HG02973 (cell line): ENCODE results near the gene KPNA3.
"Not testable (repeated sequence)": the region's sequence is repeated elsewhere in the genome, so short reads cannot be mapped to it uniquely, and the experiment has no call there.

Source experiments
- ATAC-seq: cut with Tn5 transposase; IDR thresholded peaks from one replicate; pipeline ENCODE4 v1.9.1; 2021; ENCODE audit warnings: moderate library complexity; ENCODE audit not compliant: unreplicated experiment

The KPNA3 gene

DNA sequence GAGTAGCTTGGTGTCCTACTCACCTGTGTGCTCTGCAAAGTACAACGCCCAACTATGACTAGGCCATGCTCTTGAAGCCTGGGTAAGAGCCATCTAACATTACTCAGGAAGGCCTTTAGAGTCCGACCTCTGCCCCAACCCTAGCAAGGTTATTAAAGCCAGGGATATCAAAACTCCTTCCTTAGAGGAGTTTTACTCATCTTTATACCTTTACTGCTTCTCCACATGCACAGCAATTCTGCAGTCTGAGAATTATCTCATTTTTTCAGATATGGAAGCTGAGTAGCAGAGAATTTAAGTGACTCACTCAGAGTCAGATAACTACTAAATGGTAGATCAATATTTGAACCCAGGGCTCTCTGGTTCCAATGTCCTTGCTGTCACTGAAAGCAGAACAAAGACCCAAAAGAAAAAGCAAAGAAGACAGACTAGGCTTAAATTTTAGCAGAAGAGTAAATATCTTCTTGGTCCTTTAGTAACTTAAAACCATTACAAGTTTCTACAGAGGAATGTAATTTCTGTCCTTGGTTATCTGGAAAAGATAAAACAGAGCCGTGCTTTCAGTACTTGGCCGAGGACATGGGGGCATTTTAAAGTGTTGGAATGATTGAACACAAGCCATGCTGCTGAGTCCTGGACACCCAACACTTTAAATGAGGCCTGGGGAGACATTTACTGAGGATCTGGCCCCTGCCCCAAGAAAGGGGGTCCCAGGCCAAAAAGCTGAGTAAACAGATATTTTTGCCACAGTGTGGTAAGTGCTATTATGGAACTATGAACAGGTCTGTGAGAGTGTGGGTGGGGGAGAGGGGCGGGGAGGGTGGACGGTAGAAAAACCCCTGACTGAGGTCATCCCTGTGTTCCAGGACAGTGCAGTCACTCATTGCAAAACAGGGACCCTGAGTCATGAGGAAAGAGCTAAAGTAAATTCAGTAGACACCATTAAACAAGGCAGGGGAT, 18.4 kb upstream of the KPNA3 start:
- no peak for ATAC-seq

DNA sequence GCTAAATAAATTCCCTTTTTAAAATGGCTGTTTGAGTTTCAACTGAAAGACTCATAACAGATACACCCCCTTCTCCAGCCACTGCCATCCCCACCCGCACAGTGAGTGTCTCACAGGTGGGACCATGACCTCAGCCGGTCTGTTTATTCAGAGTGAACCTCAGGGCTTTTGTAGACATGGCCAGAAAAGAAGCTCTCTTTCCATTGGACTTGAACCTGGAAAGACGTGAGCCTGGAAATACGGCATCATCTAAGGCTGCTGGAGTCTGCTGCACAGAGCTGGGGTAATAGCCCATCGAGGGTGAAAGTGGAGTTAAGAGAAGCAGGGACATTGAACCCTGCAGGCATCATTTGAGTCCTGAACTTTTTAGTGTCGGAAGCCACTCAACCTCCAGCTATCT, 15.2 kb upstream of the KPNA3 start:
- no peak for ATAC-seq

DNA sequence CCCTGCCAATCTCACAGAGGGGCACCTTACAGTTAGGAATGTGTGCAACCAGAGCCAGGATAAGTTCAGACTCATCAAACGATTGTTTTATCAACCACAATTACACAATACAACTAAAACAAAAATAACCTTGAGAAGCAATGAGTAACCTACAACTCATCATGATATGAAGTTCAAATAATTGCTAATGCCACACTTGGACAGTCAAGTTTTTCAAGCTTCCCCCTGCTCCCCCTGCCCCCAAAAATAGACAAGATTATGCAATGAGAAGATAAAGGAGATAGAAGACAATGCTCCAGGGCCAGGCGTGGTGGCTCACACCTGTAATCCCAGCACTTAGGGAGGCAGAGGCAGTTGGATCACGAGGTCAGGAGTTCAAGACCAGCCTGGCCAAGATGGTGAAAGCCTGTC, 13.6 kb upstream of the KPNA3 start:
- ATAC-seq: no peak

DNA sequence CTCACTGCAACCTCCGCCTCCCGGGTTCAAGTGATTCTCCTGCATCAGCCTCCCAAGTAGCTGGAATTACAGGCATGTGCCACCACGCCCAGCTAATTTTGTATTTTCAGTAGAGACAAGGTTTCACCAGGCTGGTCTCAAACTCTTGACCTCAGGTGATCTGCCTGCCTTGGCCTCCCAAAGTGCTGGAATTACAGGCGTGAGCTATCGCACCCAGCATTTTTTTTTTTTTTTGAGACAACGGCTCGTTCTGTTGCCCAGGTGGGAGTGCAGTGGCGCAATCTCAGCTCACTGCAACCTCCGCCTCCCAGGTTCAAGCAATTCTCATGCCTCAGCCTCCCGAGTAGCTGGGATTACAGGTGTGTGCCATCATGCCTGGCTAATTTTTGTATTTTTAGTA, 10.6 kb upstream of the KPNA3 start:
- not testable (repeated sequence) for ATAC-seq

DNA sequence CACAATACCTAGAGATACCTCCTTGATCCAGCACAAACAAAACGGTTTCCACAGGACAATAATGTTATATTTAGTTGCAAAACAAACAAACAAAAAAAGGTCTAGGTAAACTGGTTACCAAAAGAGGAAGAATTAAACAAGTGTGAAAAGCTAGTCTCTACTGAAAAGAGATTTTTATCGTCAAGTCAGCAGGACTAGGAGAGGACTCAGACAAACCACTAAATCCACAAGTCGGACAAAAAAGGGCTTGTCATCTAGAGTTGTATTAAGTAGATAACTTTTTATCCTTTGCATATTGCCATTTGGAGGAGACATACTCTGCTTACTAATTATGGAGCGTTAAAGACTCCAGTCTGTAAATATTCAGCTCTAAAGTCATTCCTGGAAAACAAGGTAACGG, 9.9 kb upstream of the KPNA3 start:
- ATAC-seq: no peak

DNA sequence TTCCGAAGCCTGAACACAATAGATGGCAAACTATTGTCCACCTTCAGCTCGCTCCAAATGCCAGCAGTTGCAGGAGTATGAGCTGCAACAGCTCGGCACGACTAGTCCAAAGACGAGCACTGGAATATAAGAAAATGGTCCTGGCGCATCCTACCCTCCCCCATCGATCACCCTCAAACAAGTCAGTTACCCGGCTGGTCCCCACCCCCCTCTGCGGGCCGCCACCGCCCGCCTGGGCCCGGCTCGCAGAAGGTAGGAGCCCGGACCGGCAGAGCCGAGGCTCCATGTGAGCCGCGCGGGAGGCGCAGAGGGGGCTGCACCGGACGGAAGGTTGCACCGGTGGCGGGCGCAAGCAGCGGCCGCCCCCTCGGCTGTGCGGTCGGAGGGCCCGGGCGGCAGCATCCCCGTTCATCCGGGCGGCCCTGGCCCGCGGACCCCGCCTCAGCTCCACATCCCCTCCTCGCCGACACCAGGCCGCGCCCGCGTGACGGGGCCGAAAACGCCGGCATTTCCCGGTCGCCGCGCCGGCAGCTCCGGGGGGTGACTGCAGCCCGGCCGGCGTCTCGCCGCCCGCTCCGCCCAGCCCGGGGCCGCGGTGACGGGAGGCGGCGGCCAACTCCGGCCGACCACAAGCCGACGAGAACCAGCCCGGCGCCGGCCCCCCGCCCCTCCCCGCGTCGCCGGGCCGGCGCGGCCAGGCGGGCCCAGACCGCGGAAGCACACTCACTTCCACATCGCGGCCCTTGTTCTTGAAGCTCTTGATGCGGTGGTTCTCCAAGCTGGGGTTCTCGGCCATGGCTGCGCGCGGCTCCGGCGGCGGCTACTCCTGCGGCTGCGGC, 552 bp downstream of the KPNA3 start:
- peak; percentile 28 for ATAC-seq

DNA sequence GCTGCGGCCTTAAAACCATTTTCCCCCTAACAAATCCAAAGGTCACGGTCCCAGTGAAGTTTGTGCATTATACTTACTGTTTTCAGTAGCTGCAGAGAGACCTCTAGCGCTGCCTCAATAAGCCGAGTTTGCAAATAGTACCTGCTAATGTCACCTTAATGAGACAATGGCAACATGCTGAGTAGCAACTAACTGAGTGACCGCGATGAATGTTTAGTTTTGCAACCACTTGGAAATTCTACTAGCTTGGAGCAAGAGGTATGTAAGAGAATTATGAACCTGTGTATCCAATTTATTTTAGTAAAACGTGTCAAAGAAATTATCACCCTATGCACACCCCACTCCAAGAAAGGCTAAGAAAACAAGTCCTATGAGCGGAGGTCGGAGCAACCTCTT, 1.2 kb downstream of the KPNA3 start:
- no peak for ATAC-seq

DNA sequence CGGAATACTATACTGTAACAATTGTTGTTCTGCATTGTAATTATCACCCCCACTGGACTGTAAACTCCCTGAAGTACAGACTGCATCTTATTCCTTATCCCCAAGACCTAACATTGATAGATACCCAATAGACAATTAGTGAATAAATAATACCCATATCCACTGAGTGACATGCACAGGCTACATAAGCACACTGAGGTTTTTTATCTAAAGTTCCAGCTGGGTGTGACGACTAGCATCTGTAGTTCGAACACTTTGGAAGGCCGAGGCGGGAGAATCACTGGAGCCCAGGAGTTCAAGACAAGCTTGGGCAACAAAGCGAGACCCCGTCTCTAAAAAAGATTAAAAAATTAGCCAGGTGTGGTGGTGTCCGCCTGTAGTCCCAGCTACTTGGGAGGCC, 2.5 kb downstream of the KPNA3 start:
- no peak for ATAC-seq

DNA sequence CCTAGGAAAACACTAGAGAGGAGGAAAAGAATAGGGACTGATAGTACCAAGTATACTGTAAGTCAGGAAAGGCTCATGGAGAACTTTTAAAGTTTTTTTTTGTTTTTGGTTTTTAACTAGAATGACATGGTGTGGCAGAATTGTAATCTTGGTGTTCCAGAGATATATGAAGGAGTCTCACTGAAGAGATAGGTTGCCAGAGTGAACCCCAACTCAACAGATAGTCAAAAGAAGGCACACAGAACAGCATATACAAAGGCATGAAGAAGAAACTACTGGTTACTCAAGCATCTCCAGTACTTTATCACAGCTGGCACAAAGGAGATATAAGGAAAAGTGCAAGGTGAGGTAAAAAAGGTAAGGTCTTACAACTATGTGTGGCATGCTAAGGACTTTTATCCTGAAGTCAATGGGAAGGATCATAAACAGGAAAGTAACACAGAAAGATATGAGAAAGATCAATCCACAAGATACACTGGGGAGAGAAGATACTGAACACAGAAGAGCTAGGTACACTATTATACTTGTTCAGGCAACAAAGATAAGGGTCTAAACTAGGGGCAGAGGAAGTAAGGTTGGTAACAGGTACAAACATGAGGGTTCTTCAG, 6.0 kb downstream of the KPNA3 start:
- no peak for ATAC-seq

DNA sequence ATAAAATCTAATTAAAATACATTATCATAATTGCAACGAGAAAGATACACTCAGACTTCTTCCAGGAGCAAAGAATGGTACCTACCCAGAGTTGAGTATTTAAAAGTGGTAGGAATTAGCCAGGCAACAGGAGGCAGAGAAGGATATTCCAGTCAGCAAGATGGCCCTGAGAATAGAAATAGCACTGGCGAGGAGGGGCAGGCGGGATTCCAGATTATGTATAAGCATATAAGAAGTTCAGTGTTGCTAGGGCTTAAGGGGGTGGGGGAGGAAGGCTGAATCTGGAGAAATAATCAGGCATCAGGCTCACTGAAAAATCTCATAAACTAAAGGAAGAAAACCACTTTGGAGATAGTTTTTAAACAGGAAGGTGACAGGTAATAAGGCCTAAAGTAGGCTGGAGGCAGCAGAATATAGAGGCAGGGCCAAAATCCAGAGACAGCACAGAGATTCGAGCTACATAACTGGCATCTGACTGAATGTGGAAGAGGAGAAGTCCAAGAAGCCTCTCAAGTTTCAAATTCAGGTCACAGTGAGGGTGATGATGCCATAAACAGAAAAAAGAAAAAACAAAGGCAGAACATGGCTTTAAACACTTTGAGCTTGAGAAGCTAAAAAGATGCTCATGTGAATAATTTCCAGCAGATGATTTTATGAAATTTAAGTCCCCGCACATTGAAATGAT, 7.5 kb downstream of the KPNA3 start:
- ATAC-seq: no peak

DNA sequence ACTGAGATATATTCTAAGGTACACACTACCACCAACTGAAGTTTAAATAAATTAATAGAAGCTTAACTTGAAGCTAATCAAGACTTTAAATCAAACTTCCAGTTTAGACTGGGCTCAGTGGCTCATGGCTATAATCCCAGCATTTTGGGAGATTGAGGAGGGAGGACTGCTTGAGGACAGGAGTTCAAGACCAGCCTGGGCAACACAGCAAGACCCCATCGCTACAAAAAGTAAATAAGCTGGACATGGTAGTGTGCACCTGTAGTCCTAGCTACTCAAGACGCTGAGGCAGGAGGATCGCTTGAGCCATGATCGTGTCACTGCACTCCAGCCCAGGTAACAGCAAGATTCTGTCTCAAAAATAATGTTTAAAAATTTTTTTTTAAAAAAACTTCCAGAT, 8.6 kb downstream of the KPNA3 start:
- ATAC-seq: no peak

DNA sequence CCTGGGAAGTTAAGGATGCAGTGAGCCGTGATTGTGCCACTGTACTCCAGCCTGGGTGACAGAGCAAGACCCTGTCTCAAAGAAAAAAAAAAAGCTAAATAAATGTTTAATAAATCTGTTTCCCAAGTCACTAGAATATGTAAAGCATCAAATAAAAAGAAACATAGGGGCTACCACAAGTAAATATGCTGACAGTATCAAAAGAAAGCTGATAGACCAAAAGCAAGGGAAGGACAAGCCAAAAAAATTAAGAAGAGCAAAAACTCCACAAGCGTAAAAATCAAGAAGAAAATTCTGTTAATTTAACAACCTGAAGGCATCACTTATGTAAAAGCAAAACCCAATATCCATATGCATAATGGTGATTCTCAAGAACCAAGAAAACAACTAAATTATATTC, 9.7 kb downstream of the KPNA3 start:
- ATAC-seq: no peak

DNA sequence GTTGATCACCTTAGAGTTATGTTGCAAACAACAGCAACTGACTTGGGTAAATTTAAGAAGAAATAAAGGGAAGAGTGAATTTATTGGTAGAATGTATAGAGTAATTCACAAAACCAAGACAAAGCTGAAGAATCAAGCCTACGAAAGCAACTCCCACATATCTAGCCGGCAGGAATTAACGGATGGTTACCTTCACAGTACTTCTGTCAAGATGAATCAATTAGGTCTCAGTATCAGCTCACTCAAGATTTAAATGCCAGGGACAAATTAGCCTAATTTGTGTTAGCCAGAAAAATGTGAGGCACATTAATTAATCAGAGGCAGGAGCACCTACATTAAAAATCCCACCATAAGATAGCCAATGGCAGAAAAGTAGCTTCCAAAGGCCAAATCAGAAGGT, 10.7 kb downstream of the KPNA3 start:
- ATAC-seq: no peak

DNA sequence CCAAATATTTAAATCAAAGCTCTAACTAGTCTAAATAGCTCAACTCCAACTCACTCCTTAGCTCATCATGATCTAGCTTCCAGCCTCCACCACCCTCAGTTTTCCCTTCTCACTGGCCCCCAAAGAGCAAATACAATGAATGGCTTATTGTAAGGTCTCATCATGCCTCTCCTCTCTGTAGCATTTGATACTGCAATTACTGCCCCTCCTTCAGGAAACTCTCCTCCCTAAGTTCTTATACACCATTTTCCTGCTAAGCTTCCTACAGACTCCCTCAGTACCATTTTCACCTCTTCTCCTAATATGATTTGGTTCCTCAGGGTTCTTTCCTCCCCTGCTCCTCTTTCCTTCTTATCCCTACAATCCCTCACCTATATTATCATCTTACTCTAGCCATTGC, 12.8 kb downstream of the KPNA3 start:
- ATAC-seq: no peak

DNA sequence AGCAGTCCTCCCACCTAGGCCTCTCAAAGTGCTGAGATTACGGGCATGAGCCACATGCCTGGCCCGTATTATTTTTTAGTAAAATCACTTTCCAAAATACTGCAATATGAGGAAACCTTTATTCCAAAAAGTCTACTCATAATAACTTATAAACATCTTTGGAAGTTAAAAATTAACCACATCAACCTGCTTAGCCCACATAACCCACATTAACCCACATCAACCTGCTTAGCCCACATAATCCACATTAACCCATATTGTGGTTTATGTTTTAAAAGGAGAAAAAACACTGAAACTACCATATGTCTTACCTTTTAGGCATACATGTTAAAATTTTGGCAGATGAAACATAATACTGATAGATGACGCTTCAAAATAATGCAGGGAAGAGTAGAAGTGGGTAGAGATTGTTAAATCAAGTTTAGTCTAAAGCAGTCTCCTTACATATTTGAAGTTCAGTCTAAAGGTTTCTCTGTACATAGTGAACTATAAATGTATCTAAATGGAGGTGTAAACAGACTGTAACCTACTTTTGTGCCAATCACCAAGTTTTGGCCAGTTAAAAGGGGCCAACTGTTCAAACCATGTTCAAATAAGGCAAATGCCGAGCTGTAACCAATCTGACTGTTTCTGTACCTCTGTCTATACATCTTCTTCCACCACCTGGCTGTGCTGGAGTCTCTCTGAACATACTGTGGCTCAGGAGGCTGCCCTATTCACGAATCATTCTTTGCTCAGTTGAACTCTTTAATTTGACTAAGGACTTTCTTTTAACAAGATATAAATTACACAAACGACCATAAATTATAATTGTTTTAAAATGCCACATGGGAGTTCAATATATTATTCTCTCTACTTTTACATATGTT, 14.5 kb downstream of the KPNA3 start:
- no peak for ATAC-seq

DNA sequence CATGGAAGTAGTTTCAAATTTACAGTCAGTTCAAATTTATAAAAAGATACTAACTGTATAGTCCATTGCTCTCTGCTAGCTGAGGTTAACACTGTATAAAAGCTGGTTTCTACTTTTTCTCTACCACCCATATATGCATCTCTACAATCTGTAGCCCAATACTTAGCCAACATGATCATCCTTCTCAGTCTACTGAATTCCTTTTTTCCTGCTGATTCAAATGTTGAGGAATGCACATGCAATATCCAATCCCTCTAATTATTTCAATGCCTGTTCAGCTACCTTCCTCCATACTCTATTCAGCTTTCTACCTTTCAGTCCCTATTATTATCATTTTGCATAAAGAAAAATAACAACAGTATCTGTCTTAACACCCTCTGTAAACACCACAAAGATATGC, 15.6 kb downstream of the KPNA3 start:
- ATAC-seq: no peak

DNA sequence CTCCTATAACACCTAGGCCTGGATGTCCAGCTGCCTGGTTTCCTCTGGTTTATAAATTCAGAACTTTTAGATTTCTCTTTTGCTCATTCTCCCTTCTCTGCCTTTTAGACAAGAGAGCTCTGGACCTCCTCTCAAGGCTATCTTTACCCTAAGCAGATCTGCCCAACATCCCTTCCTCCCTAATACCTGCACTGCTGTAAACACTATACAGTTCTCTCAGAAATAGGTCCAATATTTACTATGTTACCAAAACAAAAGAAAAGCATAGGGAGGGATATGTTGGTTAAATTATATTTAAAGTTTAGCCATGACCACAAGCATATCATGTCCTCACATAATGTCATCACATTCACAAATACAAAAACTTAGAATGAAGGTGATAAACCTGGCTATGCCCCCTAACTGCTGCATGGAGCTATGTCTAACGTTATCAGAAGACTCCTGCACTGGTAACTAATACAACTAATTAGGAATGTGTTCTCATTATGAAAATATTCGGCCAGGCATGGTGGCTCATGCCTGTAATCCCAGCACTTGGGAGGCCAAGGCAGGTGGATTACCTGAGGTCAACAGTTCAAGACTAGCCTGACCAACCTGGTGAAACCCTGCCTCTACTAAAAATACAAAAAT, 18.0 kb downstream of the KPNA3 start:
- no peak for ATAC-seq

DNA sequence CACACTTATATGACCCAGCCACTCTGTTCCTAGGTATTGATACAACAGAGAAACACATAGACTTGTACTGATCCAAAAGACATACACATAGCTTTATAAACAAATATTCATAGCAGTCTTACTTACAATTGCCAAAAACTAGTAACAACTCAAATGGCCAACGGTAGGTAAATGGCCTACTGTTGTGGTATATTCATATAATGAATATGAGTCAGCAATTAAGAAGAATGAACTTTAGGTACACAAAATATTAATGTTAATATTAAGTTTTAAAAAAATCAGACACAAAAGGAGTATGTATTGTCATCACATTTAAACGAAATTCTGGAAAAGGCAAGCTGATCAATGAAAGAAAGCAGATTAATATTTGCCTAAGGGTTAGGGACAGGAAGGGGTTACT, 19.7 kb downstream of the KPNA3 start:
- no peak for ATAC-seq

DNA sequence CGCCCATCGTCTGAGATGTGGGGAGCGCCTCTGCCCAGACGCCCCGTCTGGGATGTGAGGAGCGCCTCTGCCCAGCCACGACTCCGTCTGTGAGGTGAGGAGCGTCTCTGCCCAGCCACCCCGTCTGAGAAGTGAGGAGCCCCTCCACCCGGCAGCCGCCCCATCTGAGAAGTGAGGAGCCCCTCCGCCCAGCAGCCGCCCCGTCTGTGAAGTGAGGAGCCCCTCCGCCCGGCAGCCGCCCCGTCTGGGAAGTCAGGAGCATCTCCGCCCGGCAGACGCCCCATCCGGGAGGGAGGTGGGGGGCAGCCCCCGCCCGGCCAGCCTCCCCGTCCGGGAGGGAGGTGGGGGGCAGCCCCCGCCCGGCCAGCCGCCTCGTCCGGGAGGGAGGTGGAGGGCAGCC, 30.7 kb downstream of the KPNA3 start:
- ATAC-seq: not testable (repeated sequence)

DNA sequence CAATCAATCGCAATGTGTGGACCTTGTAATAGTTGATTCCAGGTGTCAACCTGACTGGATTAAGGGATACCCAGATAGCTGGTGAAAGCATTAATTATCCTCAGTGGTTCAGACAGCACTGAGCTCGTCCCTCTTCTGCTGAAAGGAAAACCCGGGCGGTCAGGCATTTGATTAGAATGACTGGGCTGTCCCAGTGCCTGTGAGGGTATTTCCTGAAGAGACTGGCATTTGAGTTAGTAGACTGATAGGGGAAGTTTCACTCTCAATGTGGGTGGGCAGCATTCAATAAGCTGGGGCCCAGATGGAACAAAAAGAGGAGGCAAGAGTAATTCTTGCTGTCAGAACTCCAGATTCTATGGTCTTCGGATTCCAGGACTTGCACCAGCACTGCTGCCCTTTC, 31.9 kb downstream of the KPNA3 start:
- no peak for ATAC-seq
